NCI-H2196 (cell line): ENCODE data around the gene HEATR3.

ENCODE experiments used
- DNase-seq: peaks from one replicate; lab custom pipeline; 2025; ENCODE audit not compliant: unreplicated experiment; lab: John Stamatoyannopoulos, UW

Gene HEATR3

DNA sequence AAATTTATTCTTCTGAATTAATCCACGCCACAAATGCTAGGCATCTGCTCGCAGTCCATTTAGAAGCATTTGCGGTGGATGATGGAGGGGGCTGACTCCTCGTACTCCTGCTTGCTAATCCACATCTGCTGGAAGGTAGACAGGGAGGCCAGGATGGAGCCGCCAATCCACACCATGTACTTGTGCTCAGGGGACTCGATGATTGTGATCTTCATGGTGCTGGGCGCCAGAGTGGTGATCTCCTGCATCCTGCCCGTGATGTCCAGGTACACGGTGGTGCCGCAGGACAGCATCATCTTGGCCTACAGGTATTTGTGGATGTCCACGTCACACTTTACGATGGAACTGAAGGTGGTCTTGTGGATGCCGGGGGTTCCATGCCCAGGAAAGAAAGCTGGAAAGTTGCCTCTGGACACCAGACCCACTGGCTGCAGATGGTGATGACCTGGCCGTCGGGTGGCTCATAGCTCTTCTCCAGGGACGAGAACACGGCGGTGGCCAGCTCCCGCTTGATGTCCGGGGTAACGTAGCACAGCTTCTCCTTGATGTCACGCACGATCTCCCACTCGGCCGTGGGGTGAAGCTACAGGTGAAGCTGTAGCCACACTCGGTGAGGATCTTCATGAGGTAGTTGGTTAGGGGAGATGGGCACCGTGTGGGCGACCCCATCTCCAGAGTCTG is 7.5 kb upstream of the HEATR3 start:
- no peak for DNase-seq

DNA sequence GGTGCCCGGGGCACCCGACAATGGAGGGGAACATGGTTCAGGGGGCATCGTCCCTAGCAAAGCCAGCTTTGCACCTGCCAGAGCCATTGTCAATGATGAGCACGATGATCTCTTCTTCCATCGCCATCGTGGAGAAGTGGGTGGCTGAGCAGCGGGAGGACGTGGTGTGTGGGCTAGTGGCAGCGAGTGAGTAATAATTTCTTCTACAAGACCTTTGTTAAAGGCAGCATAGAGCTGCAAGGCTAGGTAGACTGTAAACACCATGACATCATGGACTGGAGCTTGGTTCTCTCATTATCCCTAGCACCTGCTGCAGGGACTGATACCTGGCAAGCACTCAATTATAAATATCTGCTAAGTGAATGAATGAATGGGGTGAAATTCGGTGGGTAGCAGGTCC is 6.7 kb upstream of the HEATR3 start:
- no peak for DNase-seq

- no peak for DNase-seq
These were observed 6.1 kb upstream of the HEATR3 start for GRCh38 chr16:50059669-50060068.

DNA sequence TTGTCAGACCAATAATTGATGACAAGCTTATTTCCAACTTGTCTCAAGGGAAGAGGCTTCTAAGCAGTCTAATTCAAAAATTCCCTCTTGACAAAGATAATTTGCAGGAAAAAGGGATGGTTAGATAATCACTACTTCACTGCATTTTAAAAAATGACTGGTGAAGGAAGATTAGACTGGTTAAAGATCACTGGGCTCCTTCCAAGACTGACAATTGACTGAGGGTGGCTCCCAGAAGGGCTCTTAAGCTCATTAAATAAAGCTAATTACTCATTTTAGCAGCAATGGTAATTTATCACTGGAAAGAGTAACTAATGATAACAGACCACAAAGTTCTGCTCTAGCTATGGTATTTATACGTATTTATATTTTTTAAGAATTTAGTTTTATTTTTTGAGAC is 4.4 kb upstream of the HEATR3 start:
- no peak for DNase-seq

GRCh38 chr16:50065241-50065623 is 538 bp upstream of the HEATR3 start:
- no peak for DNase-seq

- no peak for DNase-seq
These were observed 916 bp downstream of the HEATR3 start for GRCh38 chr16:50066482-50067289.

DNA sequence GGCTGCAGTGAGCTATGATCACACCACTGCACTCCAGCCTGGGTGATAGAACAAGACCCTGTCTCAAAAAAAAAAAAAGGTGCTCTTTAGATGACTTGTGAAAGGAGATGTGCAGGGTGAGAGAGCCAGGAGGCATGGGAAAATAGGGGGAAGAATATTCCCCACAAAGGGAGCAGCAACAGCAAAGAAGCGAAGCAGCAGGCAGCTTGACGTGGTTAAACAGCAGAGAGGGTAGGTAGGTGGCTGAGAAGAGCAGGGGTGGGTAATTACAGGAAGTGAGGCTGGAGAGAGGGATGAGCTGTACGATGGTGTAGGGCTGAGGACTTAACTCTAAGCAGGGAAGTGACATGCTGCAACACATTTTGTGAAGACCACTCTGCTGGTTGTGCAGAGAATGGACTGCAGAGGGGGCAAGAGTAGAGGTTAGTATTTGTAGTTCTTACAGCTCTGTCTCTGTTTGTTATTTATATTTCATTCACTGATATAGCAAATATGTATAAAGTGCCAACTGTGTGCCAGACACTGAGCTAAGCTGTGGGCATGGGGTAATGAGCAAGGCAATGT is 1.6 kb downstream of the HEATR3 start:
- no peak for DNase-seq

- DNase-seq: no peak
These were observed 2.8 kb downstream of the HEATR3 start for GRCh38 chr16:50068550-50068949.

DNA sequence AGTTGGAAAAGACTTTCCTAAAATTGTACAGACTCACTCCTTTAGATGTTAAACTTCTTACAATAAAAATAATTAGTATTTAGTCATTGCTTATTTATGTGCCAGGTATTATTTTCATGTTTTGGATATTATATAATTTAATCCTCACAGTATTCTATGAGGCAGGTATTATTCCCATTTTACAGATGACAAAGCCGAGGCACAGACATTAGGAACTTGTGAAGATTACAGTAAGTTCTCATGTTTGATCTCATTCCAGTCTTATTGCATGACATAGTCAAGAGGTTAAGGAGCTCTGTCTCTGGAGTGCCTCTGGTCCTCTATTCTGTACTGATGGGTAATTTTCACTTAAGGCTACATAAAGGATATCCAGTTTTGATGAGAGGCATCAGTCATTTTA is 3.3 kb downstream of the HEATR3 start:
- DNase-seq: no peak

- no peak for DNase-seq
These were observed 5.4 kb downstream of the HEATR3 start for GRCh38 chr16:50071075-50071671.

- no peak for DNase-seq
These were observed 7.0 kb downstream of the HEATR3 start for GRCh38 chr16:50072730-50073129.

GRCh38 chr16:50079397-50080140 is 13.8 kb downstream of the HEATR3 start:
- DNase-seq: no peak

DNA sequence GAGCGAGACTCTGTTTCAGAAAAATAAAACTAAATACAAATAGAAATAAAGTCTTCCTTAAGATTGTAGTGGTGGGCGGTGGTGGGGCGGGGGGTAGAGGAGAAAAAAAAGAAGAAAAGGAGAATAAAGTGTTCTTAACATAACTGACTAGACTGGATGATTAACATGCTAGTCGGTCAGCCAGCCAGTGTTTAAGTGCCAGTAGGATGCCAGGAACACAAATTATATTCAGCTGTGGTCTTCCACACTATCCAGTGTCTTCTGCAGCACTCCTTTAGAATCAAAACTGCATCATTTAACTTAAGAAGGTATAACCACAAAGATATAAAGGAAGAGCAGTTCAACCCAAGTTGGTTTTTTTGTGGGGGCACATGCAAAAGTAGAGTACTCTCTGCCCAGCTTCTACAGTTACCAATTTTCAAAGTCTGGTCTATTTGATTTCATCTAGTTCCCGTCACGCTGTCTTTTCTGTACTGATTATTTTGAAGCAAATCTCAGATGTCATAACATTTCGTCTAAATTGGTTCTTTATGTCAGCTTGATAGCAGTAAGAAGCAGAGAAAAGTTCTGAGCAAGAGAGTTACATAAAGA is 15.8 kb downstream of the HEATR3 start:
- no peak for DNase-seq

DNA sequence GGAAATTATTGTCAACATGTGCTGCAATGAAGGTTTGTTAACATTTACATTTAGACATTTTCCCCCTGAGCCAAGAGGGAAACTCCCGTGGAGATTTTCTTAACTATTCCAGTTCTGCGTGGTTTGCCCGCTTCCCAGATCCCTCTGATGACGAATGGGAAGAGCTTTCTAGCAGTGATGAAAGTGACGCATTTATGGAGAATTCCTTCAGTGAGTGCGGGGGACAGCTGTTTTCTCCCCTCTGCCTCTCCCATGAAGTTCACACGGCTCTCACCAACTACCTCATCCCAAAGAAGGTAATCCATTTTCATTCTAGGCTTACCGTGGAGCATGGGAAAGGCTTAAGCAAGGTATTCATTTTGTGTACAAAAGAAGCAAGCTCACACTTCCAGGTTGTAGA is 18.2 kb downstream of the HEATR3 start:
- DNase-seq: no peak

DNA sequence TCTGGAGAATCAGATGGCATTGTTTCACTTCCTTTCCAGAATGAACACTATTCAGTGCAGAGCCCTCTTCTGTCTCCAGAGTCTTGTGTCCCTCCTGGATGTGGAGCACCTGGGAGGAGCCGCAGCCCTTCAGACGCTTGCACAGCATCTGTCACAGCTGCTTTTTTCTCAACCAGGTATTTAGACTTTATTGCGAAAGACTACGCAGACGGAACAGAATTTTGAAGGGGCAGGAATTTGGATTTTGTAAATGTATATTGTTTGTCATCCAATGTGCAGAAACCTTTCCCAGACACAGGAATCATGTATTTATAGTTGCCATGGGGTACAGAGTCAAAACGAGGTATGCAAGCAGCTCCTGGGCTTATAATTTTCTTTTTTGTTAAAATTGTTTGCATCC is 20.4 kb downstream of the HEATR3 start:
- no peak for DNase-seq

GRCh38 chr16:50088302-50088701 is 22.5 kb downstream of the HEATR3 start:
- no peak for DNase-seq

GRCh38 chr16:50092891-50093290 is 27.1 kb downstream of the HEATR3 start:
- no peak for DNase-seq

GRCh38 chr16:50093607-50094539 is 28.1 kb downstream of the HEATR3 start:
- no peak for DNase-seq

- no peak for DNase-seq
These were observed 31.0 kb downstream of the HEATR3 start for GRCh38 chr16:50096791-50097190.
